ENCODE measurements around the gene PTPRN2.

- no peak for TF ChIP-seq ZNF384 (IDR thresholded peaks at IDR 0.05)
- TF ChIP-seq ELF4 (IDR thresholded peaks at IDR 0.05), result no peak
- no peak for TF ChIP-seq FOXK2 (IDR thresholded peaks at IDR 0.05)
- TF ChIP-seq SP1 (IDR thresholded peaks at IDR 0.05), result no peak
These were observed 644.1 kb downstream of the PTPRN2 start for GRCh38 chr7:157943561-157943960.
